Measurements from ENCODE around the gene INPP5J.
A peak's percentile ranks its signal among the peaks of the same experiment; 100 is the strongest.
"Not testable (repeated sequence)": the region's sequence is repeated elsewhere in the genome, so short reads cannot be mapped to it uniquely, and the experiment has no call there.

Gene INPP5J

DNA sequence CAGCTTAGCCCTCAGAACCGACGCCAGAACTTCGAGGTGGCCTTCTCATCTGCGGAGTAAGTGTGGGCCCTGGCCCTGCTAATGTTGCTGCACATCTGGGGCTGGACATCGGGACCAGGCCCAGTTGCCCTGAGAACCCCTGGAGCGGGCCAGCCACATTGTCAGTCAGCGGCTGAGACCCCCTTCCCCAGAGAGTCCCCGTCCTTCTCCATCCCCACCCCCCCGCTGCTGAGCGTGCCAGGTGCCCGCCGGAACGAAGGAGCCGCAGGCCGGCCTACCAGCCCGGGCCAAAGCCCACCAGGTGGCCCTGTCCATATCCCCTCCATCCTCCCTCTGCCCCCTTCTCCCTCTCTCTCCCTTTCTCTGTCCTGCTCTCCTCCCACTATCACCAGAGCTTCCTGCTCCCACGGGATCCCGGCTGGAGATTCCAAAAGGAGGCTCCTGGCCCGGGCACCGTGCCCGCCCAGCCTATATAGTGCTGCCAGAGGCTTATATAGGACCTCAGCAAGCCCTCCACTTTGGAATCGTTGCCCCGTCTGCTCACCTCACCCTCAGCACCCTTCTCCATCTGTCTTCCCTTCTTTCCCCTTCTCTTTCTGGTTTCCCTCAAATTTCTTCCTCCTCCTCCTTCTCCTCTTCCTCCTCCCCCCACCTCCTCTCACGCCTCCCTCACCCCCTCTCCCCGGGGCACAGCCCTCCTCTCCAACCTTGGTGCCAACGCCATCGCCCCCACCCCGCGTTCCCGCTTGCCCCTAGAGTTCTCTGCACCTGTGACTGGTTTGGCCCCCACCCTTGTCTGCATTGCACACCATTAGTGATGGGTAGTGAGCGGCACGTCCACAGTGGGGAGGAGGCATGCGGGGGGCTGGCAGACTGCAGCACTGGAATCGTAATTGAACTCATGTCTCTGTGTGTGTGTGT, 22.7 kb upstream of the INPP5J start:
- DNase-seq (ENCODE audit: low spot score) = no peak

DNA sequence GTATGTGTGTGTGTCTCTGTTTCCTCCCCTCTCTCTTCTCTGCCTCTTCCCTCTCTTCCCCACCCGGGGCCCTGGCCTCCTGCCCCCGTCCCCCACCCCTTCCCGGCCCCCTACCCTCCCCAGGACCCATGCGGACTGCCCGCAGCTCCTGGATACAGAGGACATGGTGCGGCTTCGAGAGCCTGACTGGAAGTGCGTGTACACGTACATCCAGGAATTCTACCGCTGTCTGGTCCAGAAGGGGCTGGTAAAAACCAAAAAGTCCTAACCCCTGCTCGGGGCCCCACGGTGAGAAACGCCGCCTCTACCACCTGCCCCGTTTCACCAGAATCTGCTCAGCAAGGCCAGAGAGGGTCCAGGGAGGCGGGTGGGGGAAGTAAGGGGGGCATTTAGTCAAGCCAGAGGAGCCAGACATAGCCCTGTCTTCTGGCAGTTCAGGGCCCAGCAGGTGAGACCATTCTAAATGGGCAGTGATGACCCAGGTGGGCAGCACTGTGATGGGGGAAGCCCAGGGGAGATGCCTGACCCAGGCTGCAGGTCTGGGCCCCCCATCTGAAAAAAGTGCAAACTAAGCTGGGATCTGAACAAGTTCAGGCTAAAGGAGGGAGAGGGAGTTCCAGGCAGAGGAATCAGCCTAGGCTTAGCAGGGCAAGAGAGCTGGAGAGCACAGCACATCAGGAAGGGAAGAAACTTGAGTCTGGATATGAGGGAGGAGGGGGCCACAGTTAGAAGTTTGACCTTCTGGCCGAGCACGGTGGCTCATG, 21.8 kb upstream of the INPP5J start:
- no peak for DNase-seq (ENCODE audit: low spot score)

- no peak for DNase-seq (ENCODE audit: low spot score)
Observed at GRCh38 chr22:31102441-31103081, 20.2 kb upstream of the INPP5J start.

DNA sequence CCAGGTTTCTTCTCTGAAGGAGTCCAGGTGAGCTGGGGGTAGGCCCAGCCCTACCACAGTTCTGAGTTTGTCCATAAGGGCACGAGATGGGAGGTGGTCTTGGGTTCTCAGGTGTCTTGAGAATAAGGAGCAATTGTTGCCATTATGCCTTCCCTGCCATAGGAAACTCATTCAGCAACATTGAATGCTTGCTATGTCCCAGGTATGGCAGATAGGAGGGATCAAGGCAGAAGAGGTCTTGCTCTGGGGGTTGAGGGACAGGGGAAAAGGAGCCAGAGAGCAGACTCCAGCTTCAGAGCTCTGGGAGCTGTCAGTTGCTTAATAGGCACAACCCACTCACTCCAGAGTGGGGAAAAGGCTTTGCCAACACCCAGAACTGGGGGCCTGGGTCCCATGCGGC, 19.7 kb upstream of the INPP5J start:
- no peak for DNase-seq (ENCODE audit: low spot score)

DNA sequence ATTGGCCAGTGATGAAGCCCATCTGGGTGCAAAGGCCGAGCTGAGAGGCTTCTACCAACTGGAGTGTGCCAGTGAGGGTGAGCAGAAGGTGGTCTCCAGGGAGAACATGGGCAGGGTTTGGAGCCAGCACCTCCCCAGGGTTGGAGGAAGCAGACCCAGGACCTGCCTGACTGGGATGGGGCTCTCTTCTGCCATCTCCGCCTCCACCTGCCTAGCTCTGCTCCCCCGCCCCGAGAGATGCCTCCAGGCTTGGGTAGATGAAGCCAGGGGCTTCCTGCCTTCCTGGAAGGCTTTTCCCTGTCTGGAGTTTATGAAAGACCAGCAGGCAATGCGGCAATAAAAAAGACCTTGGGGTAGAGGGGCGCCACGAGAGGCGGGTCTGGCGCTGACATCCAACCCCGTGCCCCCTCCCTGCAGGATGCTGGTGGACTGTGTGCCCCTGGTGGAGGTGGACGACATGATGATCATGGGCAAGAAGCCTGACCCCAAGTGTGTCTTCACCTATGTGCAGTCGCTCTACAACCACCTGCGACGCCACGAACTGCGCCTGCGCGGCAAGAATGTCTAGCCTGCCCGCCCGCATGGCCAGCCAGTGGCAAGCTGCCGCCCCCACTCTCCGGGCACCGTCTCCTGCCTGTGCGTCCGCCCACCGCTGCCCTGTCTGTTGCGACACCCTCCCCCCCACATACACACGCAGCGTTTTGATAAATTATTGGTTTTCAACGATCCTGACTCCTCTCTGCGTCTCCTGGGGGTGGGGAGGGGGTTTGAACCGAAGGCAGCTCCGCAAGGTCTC, 18.7 kb upstream of the INPP5J start:
- DNase-seq (ENCODE audit: low spot score) = no peak

DNA sequence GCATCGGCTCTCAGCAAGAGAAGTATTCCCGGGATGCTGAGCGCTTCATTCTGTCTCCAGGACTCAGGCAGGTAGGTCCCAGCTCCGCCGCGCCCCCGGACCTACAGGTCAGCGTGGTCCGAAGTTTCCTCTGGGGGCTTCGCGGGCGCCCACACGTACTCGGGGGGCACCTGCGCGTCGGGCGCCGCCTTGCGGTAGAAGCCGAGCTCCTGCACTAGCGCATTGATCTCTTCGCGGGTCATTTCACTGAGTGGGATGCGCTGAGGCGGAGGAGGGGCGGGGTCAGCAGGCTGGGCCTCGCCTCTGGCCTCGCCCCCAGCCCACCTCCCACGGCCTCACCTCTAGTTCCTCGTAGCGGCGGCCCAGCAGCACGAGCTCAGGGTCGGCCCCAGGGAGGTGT, 17.9 kb upstream of the INPP5J start:
- no peak for DNase-seq (ENCODE audit: low spot score)

GRCh38 chr22:31105282-31105929, 17.4 kb upstream of the INPP5J start:
- DNase-seq (ENCODE audit: low spot score) = no peak

- DNase-seq (ENCODE audit: low spot score) = no peak
Observed at GRCh38 chr22:31106001-31106571, 16.7 kb upstream of the INPP5J start.

DNA sequence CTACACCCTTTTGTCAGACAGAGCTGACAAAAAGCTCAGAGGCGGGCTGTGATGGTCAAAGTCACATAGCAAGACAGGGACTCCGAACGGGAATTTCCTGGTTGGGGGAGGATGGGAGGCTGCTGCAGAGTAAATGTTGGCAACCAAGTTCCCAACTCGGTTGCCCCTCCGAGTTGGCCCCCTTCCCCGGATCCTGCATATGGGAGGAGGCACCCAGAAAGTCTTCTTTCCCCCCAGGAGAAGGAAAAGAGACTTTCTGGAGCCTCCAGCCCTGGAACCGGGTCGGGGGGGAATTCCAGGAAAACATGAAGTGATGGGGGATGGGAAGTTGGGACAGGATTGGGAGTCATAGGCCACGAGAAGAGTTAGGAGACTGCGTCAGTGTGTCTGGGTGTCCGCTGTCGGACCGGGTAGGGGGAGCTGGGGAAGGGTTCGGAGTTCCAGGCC, 16.0 kb upstream of the INPP5J start:
- no peak for DNase-seq (ENCODE audit: low spot score)

- peak; percentile 99 for DNase-seq (ENCODE audit: low spot score)
Observed at GRCh38 chr22:31107178-31107893, 15.4 kb upstream of the INPP5J start, which contains the start of gene SELENOM. Gene SELENOM, minus strand, starts transcription at chr22:31107568. Its CDS starts 63 bp downstream, at chr22:31107505.

GRCh38 chr22:31107894-31108218, 14.9 kb upstream of the INPP5J start:
- no peak for DNase-seq (ENCODE audit: low spot score)

DNA sequence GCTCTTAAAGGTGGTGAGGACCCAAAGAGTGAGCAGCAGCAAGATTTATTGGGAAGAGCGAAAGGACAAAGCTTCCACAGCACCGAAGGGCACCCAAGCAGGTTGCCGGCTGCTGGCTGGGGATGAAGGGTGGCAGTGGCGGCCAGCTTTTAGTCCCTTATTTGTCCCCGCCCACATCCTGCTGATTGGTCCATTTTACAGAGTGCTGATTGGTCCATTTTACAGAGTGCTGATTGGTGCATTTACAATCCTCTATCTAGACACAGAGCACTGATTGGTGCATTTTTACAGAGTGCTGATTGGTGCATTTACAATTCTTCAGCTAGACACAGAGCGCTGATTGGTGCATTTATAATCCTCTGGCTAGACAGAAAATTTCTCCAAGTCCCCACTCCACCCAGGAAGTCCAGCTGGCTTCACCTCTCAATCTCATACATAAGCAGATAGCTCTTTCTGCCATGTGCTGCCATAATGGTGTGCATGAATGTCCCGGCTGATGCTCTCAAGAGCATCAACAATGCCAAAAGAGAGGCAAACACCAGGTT, 10.1 kb upstream of the INPP5J start:
- not testable (repeated sequence) for DNase-seq (ENCODE audit: low spot score)

DNA sequence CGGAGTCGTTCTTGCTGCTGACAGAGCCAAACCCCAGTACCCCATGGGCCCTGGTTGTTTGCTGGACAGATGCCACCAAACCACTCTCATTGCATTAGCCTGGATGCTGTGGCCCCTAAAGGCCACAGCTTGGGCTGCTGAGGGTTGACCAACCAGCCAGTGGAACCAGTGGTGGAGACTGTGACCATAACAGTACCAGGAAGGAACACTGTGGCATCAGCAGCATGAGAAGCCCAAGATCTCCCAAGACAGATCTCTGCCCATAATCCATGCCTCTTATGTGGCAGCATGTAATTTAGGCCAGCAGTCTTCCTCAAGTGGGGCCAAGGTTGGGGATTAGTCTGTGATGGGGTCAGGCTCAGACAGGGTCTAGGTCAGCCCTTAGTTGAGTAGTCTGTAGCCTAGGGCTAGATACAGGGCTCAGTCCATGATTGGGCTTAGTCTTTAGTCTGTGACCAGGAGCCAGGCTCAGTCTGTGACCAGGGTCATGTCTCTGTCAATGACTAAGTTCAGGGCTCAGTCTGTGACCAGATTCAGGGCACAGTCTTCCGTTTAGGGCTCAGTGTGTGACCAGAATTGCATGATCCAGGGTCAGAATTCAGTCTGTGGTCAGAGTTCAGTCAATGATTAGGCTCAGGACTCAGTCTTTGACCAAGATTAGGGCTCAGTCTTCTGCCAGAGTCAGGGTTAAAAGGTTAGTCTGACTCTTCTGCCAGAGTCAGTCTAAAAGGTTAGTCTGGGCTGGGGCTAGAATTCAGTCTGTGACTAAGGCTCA, 4.5 kb upstream of the INPP5J start:
- no peak for DNase-seq (ENCODE audit: low spot score)

DNA sequence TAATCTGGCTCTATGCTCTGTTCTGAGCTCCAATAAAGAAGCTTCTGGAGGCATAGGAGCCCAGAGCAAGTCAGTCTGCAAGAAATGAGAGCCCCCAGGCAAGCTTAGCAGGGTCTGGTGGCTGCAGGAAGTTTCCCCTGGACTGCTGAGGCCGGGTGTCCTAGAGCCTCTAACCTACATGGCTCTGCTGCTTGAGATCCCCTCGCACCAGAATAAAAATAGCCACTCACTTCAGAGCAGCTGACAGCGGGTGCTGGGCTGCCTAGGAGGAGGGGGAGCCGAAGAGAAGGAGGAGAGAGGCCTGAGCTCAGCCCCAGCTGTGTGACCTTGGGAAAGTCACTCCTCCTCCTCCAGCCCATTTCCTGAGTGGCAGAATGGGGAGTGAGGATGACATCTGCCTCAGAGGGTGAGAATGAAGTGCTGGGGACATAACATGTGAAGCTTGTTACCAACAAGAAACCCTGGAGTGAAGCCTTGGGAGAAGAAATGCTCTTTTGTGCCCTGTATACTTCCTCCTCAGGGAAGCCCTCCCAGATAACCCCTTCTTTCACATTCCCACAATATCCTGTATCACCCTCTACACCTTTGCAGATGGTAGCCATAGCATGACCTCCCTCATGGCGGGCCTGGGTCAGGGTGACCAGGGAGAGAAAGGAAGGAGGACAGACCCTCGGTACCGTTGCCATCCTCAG, 3.6 kb upstream of the INPP5J start:
- DNase-seq (ENCODE audit: low spot score) = no peak

DNA sequence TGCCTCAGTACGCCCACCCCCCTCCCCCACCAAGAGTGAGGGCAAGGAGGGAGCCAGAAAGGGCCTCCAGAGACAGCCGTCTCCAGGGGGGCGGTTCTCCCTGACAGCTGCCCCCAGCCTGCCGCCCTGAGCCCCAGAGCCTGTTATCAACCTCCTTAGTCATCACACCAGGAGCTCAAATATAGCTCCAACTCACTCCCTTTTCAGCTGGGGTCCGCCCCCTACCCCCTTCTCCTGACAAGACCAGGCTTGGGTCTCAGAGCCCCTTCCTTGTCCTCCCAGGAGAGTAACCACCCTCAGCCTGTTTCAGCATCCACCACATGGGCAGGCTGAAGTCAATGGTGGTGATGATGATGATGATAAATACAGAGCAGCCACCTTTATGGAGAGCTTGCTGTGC, 2.5 kb upstream of the INPP5J start:
- no peak for DNase-seq (ENCODE audit: low spot score)

DNA sequence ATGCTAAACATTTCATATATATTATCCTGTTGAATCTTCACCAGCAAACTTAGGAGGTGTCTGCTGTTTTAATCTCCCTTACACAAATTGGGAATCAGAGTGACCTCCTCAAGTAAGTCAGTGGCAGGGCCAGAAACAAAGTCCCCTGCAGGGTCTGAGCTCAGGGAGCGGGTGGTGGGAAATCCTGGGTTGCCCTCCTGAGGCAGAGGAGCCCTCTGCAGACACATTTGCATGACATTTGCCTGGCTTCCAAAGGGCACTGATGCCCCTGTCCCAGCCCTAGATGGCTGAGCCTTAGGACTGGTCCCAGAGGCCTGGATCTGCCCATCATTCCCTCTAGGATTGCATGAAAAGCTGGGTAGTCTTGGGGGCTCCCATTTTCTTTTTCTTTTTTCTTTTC, 2.1 kb upstream of the INPP5J start:
- no peak for DNase-seq (ENCODE audit: low spot score)

GRCh38 chr22:31121403-31121802, 1.4 kb upstream of the INPP5J start:
- no peak for DNase-seq (ENCODE audit: low spot score)

- DNase-seq (ENCODE audit: low spot score) = no peak
Observed at GRCh38 chr22:31122196-31122531, 602 bp upstream of the INPP5J start.

DNA sequence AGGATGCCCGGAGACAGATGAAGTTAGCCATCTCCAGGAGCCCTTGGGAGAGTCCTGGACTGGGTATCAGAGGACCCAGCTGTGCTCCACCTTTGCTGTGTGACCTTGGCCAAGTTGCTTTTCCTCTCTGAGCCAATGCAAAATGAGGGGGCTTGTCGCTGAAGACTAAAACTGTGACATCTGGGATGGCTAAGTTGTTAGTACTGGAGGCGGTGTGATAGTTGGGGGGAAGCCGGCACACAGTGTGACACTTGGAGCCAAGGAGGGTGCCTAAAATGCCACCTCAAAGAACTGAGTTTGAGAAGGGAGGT, 481 bp downstream of the INPP5J start:
- no peak for DNase-seq (ENCODE audit: low spot score)
